K562 (cell line): ENCODE data around the gene YTHDC1. TPM values are rescaled to one million over a fixed set of nuclear protein-coding genes. Genes with fewer than 3 reads are reported as not detected.
A peak's percentile ranks its signal among the peaks of the same experiment; 100 is the strongest.

ENCODE experiments used
- ETV5 ChIP-seq: sonication (generic); formaldehyde crosslinking; IDR thresholded peaks from 2 replicates; pipeline ENCODE4 v1.4.0; 2020; ENCODE audit warnings: low read depth, mild to moderate bottlenecking, missing genetic modification reagents
- GABPA ChIP-seq: fragments of 200-800 bp; sonication (Bioruptor generic); conservative IDR thresholded peaks from 2 replicates; pipeline ENCODE4 v1.6.1; 2016; ENCODE audit warnings: low read depth, missing genetic modification characterization, missing compliant biosample characterization
- HNRNPLL ChIP-seq: fragments of 200-400 bp; formaldehyde crosslinking; IDR thresholded peaks from 2 replicates; pipeline ENCODE4 v1.6.1; 2017; ENCODE audit warnings: low read length, low read depth, mild to moderate bottlenecking; ENCODE audit not compliant: poor library complexity, severe bottlenecking
- MLLT1 ChIP-seq, 2 experiments: fragments of 450-650 bp; IDR thresholded peaks; 2 replicates each; pipeline ENCODE4 v1.6.1; 2016
- MNT ChIP-seq, 2 experiments: fragments of 450-650 bp; conservative IDR thresholded peaks; 2 replicates each; pipeline ENCODE4 v1.6.1; 2017; ENCODE audit warnings: mild to moderate bottlenecking in 2 of 2, moderate library complexity in 2 of 2
- NCOA1 ChIP-seq: fragments of 450-650 bp; IDR thresholded peaks from 2 replicates; pipeline ENCODE4 v1.6.1; 2016; ENCODE audit warnings: low read depth
- PHF21A ChIP-seq: fragments of 450-650 bp; IDR thresholded peaks from 2 replicates; pipeline ENCODE4 v1.6.1; 2017; ENCODE audit warnings: low read depth, borderline replicate concordance
- PURB ChIP-seq: sonication (generic); formaldehyde crosslinking; IDR thresholded peaks from 2 replicates; pipeline ENCODE4 v1.9.0; 2021; ENCODE audit warnings: low read depth, mild to moderate bottlenecking, missing genetic modification reagents
- SIN3A ChIP-seq, 2 experiments: fragments of 150-350 bp in 1 of 2; IDR thresholded peaks; 2 replicates each; pipeline ENCODE4 v1.6.1; 2011 to 2016; ENCODE audit warnings: borderline replicate concordance in 2 of 2, low read depth in 2 of 2, low read length in 2 of 2, mild to moderate bottlenecking in 2 of 2, moderate library complexity in 2 of 2; ENCODE audit not compliant: control insufficient read depth in 1 of 2
- SRSF3 ChIP-seq: fragments of 200-400 bp; formaldehyde crosslinking; IDR thresholded peaks from 2 replicates; pipeline ENCODE4 v1.6.1; 2016; ENCODE audit warnings: mild to moderate bottlenecking, low read length, moderate library complexity; ENCODE audit not compliant: insufficient read depth
- TAF9B ChIP-seq: fragments of 450-650 bp; IDR thresholded peaks from 2 replicates; pipeline ENCODE4 v1.6.1; 2018; ENCODE audit warnings: mild to moderate bottlenecking; ENCODE audit not compliant: partially characterized antibody
- THAP7 ChIP-seq: fragments of 250-450 bp; sonication (Bioruptor Pico); IDR thresholded peaks from 2 replicates; pipeline ENCODE4 v1.5.0; 2021
- ZEB2 ChIP-seq: fragments of 450-650 bp; IDR thresholded peaks from 2 replicates; pipeline ENCODE4 v1.6.1; 2016
- ZFP91 ChIP-seq: sonication (generic); formaldehyde crosslinking; IDR thresholded peaks from 2 replicates; pipeline ENCODE4 v1.8.0; 2022; ENCODE audit warnings: mild to moderate bottlenecking, missing genetic modification reagents
- ZKSCAN8 ChIP-seq: fragments of 200-800 bp; sonication (Bioruptor generic); IDR thresholded peaks from 2 replicates; pipeline ENCODE4 v1.6.1; 2016; ENCODE audit warnings: missing genetic modification characterization, missing compliant biosample characterization
- ZNF140 ChIP-seq: fragments of 250-450 bp; sonication (Bioruptor Pico); IDR thresholded peaks from 2 replicates; pipeline ENCODE4 v1.8.0; 2021; ENCODE audit warnings: moderate library complexity, mild to moderate bottlenecking, inconsistent platforms
- ZNF589 ChIP-seq: fragments of 200-800 bp; sonication (Bioruptor generic); IDR thresholded peaks from 2 replicates; pipeline ENCODE4 v1.6.1; 2016; ENCODE audit warnings: low read depth, missing genetic modification characterization, missing compliant biosample characterization
- ZNF77 ChIP-seq: fragments of 250-450 bp; sonication (Bioruptor Pico); IDR thresholded peaks from 2 replicates; pipeline ENCODE4 v1.5.0; 2020
- polyA plus RNA-seq, 8 experiments: library from polyadenylated mRNA; depleted of rRNA in 4 of 8; stranded (reverse) in 5 of 8; unstranded in 3 of 8; fragments of >200 nt; fragmentation: Nextera tagmentation in 2 of 8; fragmentation: Illumina TruSeq in 1 of 8; extraction: Ambion mirVana in 2 of 8; extraction: Trizol in 1 of 8; gene quantifications; 2 replicates each; pipeline versions ENCODE4 v1.2.1 to v1.2.3, GENCODE V29; 2011 to 2014; ENCODE audit warnings: inconsistent platforms in 1 of 8, missing spikeins in 1 of 8
- total RNA-seq, 7 experiments: library from RNA; depleted of rRNA in 6 of 7; stranded (reverse); fragments of >200 nt in 6 of 7; fragmentation: Illumina TruSeq in 2 of 7; extraction: Trizol in 2 of 7; gene quantifications; 2 replicates each; pipeline versions ENCODE4 v1.2.1 to v1.2.3, GENCODE V29; 2011 to 2021; ENCODE audit warnings: low replicate concordance in 1 of 7
- TF ChIP-seq, protein P1 (sequence below): fragments of 250-450 bp; sonication (Bioruptor Pico); IDR thresholded peaks from 2 replicates; pipeline ENCODE4 v1.9.0; 2021; ENCODE audit warnings: mild to moderate bottlenecking
- TF ChIP-seq, protein P2 (sequence below): fragments of 450-650 bp; formaldehyde crosslinking; IDR thresholded peaks from 2 replicates; pipeline ENCODE4 v1.4.0; 2022; ENCODE audit warnings: missing genetic modification characterization

The YTHDC1 gene
- total and polyA plus RNA-seq, 9 of the 15 experiments (the other 6 are each of a cell fraction or from before 2014, with no cell fraction given), result 9.8 to 65.4 (median 51.7) TPM

- TF ChIP-seq ZKSCAN8 (CRISPR knock-in tag) (no peak), HNRNPLL (peak; percentile 100), ZNF589 (CRISPR knock-in tag) (peak; percentile 64), ZNF140 (CRISPR knock-in tag) (no peak), ZEB2 (no peak), ETV5 (peak; percentile 74), ZNF77 (no peak), GABPA (peak; percentile 69), MNT (conservative IDR thresholded peaks at IDR 0.05) (peak; percentile 82 to 88), PHF21A (no peak), SRSF3 (0 out of 2 replicates have a peak, but pooled peaks have one; percentile 38), TAF9B (peak; percentile 87), NCOA1 (peak; percentile 44; the same call in 1 of the 2 replicates), MLLT1 (IDR thresholded peaks at IDR 0.05) (peak; percentile 28 to 81; a peak in 3 of 4 replicates), SIN3A (IDR thresholded peaks at IDR 0.05; ENCODE audit: borderline replicate concordance in 2 of 2, control insufficient read depth in 1 of 2, low read depth in 2 of 2, low read length in 2 of 2) (peak in 1 of 2 experiments; percentile 72; a peak in 1 of 4 replicates), THAP7 (CRISPR knock-in tag) (no peak), PURB (CRISPR knock-in tag) (no peak), ZFP91 (no peak)
- TF ChIP-seq, protein P1, sequence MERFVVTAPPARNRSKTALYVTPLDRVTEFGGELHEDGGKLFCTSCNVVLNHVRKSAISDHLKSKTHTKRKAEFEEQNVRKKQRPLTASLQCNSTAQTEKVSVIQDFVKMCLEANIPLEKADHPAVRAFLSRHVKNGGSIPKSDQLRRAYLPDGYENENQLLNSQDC (CRISPR knock-in tag), result peak; percentile 52; the same call in 1 of the 2 replicates
- TF ChIP-seq, protein P2, sequence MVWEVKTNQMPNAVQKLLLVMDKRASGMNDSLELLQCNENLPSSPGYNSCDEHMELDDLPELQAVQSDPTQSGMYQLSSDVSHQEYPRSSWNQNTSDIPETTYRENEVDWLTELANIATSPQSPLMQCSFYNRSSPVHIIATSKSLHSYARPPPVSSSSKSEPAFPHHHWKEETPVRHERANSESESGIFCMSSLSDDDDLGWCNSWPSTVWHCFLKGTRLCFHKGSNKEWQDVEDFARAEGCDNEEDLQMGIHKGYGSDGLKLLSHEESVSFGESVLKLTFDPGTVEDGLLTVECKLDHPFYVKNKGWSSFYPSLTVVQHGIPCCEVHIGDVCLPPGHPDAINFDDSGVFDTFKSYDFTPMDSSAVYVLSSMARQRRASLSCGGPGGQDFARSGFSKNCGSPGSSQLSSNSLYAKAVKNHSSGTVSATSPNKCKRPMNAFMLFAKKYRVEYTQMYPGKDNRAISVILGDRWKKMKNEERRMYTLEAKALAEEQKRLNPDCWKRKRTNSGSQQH, result 0 out of 2 replicates have a peak, but pooled peaks have one; percentile 33
These were observed at the start of gene YTHDC1 (continued) for GRCh38 chr4:68349649-68350360.
